AG10803 (cell line): ENCODE data around the gene SYNE4.

Experiments used
- DNase-seq: peaks from one replicate; pipeline ENCODE4 v3.0.0; 2010; ENCODE audit warnings: low read depth
- H3K4me3 ChIP-seq: 2 replicates; pipeline ENCODE4 v1.5.1; 2011; ENCODE audit warnings: mild to moderate bottlenecking, low read length, control low read depth
- CTCF ChIP-seq: conservative IDR thresholded peaks from 2 replicates; pipeline ENCODE4 v1.5.1; 2011; ENCODE audit warnings: mild to moderate bottlenecking, low read length, control low read depth, inconsistent platforms

The SYNE4 gene

GRCh38 chr19:36023432-36023831 is 14.8 kb upstream of the SYNE4 start:
- TF ChIP-seq CTCF: no peak
- no peak overlapping the region for H3K4me3 ChIP-seq

GRCh38 chr19:36019061-36019670 is 10.6 kb upstream of the SYNE4 start:
- no peak for DNase-seq
- H3K4me3 ChIP-seq: no peak overlapping the region
- no peak for TF ChIP-seq CTCF

More at GRCh38 chr19:36023432-36023831, 14.8 kb upstream of the SYNE4 start:
- DNase-seq: no peak

GRCh38 chr19:36014012-36014924 is 5.7 kb upstream of the SYNE4 start, which contains the start of gene ALKBH6:
Gene ALKBH6 (minus strand): TSS chr19:36014213. CDS start chr19:36013397, 816 bp downstream.
- TF ChIP-seq CTCF: no peak
- H3K4me3 ChIP-seq: peak within 1 kb of the TSS; percentile 90

GRCh38 chr19:36013280-36014011 is 4.8 kb upstream of the SYNE4 start:
- no peak for DNase-seq
- no peak for TF ChIP-seq CTCF
- peak overlapping the region; percentile 90 for H3K4me3 ChIP-seq

More at GRCh38 chr19:36014012-36014924, 5.7 kb upstream of the SYNE4 start, which contains the start of gene ALKBH6:
- peak; percentile 97 for DNase-seq

- DNase-seq: no peak
- no peak for TF ChIP-seq CTCF
These were observed 1.8 kb upstream of the SYNE4 start for GRCh38 chr19:36010402-36010801.

GRCh38 chr19:36009633-36010379 is 1.2 kb upstream of the SYNE4 start:
- no peak for DNase-seq
- peak overlapping the region; percentile 57 for H3K4me3 ChIP-seq
- TF ChIP-seq CTCF: no peak

More at GRCh38 chr19:36010402-36010801, 1.8 kb upstream of the SYNE4 start:
- H3K4me3 ChIP-seq: no peak overlapping the region
